NCI-H82 treated with DMSO at 0.1 percent for 48 hours (cell line): ENCODE results near the gene CDC14A.

Source experiments
- DNase-seq: peaks from one replicate; lab custom pipeline; 2025; ENCODE audit not compliant: unreplicated experiment; lab: John Stamatoyannopoulos, UW

Gene CDC14A

DNA sequence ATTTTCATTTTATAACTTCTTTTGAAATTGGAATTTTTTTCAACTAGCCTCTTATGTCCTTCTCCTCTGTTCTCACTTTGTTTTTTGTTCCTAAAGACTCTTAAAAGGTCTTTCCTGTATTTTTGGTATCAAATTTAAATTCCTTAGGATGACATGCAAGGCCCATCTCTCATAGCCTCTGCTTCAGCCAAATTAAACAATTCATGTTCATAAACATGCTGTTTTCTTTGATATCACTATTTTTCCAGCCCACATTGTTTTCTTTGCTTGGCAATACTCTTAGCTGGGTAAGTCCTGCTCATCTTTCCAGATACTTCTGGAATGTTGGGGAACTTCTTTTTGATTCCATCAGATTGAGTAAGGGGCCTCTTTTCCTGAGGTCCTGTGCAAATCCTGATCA lies 129.9 kb downstream of the CDC14A start:
- no peak for DNase-seq

DNA sequence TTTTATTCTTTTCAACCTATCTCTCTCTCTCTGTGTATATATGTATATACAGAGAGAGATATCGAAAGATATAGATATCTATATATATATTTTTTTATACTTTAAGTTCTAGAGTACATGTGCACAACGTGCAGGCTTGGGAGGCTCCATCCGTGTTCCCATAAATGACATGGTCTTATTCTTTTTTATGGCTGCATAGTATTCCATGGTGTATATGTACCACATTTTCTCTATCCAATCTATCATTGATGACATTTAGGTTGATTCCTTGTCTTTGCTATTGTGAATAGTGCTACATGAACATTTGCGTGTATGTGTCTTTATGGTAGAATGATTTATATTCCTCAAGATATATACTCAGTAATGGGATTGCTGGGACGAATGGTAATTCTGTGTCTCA lies 130.4 kb downstream of the CDC14A start:
- DNase-seq = no peak

DNA sequence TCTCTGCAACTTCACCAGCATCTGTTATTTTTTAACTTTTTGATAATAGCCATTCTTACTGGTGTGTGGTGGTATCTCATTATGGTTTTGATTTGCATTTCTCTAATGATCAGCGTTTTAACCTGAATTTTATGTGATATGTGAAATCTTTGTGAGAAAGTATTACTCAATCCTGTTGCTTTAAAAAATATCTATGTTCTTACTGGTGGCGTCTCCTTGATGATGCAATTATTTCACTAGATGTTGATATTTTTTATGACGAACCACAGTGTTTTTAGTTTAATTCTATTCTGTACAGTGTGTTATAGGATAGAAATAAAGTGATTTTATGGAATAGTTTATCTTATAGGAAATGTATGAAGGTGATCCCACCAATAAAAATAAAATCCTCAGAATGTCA lies 130.9 kb downstream of the CDC14A start:
- DNase-seq = no peak

DNA sequence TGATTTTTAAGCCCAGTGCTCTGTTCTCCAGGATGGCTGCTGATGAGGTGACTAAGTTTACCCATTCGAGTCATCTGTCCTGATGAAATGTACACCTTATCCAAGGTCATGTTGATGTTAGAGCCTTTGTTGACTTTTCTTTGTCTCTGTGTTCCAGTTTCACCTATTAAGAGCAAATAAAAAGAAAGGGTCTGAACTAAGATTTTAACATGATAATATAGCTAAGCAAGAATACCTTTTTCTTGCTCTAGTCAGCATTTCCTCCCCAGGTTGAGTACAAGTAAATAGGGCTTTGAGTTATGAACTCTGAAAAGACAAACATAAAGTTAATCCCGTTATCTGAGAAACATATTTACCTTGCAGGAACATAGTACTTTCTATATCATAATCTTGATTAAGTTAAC lies 133.6 kb downstream of the CDC14A start:
- no peak for DNase-seq

DNA sequence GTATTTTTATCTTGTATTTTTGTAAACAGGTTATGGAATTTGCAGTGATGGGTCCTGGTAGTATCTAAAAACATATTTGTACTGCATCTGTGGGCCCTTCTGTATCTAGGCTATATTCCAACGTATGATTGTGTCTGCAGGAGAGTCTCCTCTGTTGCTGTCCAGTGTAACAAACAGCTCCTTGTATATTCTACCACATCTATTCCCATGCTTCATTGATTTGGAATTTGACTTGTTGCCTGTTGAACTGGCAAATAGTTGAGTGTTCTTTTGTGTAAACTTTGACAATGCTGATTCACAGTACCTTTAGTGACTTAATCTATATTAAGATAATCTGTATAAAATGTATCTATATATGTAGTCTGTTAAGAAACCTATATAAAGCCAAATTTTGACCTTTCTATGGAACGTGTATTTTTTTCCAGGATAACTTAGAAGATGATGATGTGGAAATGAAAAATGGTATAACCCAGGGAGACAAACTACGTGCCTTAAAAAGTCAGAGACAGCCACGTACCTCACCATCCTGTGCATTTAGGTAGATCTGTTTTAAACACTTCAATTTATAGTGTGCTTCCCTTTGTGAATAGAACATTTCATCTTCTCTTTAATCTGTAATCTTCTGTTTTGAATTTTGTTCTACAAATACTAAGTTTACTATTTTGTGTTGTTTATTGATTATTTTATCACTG lies 142.2 kb downstream of the CDC14A start:
- no peak for DNase-seq

DNA sequence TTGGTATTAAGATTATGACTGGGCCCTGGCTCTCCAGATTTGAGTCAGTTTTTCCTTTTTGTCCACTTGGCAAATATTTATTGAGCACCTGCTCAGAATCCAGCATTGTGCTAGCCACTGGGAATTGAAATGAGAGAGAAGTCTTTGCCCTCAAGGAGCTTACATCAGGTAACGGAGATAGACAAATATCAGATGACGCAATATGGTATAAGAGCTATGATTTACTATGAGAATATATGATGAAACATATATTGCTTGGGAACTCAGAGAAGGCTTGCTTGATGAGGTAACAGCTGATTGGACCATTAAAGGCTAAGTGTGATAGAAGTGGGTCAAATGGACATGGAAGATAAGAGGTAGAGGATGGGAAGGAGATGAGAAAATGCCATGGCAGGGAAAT lies 144.6 kb downstream of the CDC14A start:
- no peak for DNase-seq

DNA sequence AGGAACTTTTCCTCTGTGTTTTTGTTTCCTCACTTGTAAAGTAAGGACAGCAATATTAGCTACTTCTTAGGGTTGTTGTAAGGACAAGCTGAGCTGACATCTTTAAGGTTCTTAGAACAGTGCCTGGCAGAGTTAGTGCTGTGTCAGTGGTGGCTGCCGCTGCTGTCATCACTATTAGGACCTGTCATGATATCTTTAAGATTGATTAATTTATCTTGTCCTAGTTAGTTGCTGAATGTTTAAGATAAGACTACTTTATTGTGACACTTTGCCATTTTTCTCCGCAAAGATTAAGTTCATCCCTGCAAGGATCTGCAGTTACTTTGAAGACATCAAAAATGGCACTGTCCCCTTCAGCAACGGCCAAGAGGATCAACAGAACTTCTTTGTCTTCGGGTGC lies 145.5 kb downstream of the CDC14A start:
- DNase-seq = no peak

DNA sequence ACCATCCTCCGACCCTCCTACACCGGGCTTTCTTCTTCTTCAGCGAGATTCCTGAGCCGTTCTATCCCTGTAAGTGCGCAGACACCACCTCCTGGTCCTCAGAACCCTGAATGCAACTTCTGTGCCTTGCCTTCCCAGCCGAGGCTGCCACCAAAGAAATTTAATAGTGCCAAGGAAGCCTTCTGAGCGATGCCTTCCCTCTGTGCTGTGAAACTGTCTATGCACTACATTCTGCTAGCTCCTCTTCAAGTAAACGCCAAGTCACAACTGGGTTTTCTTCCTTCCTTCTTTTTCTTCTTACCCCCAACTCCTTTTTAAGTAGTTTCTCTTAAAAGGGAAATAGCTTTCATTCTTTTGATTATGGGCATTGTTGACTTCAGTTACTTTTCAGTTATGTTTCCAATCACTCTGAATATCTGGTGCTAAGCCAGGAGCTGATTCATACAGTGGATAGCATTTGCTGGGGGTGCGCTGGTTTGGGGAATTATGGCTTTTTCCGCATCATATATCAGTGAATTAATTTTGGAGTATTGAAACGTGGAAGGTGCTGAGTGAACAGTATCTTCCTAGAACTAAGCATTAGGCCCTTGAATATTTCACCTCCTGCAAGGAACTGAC lies 147.0 kb downstream of the CDC14A start:
- DNase-seq = no peak

DNA sequence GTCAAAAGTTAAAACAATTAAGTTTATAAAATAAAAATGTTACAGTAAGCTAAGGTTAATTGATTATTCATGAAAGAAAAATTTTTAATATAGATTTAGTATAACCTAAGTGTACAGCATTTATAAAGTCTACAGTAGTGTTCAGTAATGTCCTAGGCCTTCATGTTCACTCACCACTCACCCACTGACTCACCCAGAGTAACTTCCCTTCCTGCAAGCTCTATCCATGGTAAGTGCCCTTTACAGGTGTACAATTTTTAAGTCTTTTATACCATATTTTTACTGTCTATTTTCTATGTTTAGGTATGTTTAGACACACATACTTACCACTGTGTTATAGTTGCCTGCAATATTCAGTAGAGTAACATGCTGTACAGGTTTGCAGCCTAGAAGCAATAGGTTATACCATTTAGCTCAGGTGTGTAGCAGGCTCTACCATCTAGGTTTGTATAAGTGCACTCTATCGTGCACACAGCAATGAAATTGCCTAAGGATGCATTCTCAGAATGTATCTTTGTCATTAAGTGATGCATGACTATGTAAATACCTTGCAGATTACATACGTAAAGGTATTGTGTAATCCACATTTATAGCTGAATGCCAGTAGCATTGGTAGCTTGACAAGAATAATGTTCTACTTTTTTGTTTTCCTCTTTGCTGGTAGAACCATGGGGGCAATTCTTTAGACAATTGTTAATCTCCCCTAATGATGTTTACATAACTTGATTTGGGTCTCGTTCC lies 149.9 kb downstream of the CDC14A start:
- no peak for DNase-seq

DNA sequence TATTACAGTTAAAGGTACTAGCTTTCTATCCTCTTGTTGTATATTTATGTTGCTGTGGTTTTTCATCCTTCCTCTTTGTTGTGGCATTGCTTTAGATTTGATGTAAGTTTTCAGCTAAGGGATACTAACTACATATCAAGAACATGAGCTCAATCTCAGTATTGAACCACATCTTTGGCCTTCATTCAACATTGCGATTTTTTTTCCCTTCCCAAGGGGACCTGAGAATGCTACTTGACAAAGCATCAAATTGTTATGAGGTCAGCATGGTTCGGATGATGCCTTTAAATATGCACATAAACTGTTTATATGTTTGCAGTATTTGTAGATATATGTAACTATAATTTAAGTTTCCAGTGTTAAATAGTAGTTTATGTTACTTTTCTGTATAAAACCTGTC lies 153.9 kb downstream of the CDC14A start:
- DNase-seq = no peak

DNA sequence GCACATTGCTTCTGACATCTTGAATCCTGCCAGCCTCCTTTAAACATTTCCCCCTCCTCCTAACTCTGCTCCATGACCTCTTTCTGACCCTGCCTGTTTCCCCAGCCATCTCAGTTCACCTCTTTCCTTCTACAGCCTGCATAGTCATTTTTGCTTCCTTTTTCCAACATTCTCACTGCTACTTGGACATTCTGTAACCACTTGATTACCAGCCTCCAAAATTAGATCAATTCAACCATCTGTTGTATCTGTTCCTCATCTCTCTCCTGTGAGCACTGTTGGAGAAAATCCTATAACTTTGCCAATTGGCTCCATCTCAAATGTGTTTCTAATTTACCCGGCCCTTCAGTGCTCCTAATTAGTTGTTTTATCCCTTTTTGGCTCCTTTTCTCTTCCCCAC lies 158.1 kb downstream of the CDC14A start:
- no peak for DNase-seq

DNA sequence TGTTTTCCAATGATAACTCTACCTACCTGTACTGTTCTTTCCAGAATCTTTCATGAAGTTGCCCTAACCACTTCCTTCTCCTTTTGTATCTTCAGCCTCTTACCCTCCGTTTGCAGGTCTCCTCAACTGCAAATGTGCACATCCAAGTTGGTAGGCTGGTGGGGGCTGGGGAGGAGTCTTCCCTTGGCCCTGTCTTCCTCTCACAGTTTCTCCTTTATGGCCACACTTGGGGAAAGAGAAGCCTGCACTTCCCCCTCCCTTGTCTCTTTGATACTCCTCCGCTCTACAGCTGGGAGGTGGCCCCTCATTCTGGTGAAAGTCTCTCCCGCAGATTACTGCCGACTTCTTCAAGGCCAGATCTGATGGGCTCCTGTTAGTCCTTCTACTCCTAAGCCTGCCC lies 158.8 kb downstream of the CDC14A start:
- no peak for DNase-seq

DNA sequence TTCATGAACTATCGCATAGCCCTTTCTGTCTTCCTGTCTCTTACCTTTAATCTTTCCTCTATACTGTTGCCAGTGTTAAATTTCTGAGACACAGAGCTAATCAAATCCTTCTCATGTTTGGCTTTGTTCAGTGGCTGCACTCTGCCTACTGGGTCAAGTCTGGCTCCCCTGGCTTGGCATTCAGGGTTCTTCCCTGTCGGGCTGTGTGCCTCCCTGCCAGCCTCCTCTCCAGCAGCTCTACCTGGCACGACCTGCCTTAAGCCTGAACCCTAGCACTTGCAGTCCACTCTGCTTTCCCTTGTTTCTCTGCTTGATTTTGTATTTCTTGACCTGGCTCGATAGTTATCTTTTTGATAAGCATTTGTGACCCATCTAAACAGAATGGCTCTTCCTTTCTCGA lies 159.5 kb downstream of the CDC14A start:
- DNase-seq = no peak

DNA sequence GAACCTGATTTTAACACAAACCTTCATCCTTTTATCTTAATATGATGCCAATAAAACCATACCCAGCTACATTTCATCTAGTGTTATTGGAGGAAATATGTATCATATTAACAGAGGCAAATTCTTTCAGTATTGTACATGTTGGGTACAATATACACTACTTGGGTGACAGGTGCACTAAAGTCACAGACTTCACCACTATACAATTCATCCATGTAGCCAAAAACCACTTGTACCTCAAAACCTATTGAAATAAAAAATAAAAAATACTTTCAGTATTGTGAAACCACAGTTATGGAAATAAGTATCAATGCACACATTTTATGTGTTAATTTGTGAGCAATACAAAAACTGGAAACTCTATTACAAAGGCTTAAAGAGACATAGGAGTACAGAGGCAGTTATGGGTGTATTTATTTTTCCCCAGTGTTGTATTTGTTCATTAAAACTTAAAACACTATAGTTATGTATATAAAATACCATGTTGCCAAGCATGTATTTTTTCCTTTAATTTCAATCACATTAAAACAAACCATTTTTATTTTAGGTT lies 160.6 kb downstream of the CDC14A start:
- DNase-seq = no peak

DNA sequence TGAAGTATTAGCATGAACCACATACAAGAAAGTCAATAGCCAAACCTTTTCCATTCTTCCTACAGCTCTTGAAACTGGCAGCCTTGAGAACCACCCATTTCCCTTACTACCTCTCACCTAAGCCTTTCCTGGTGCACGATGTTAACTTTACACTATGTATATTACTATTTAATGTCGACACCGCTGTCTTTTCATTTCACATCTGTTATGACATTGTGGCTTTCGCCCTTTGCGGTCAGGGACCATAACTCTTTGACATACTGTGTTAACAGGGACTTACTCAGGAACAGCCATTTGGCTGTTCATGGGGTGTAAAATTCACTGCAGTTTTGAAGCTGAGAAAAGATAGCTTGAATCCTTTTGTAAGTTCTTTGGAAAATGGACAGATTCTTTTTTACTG lies 164.6 kb downstream of the CDC14A start:
- DNase-seq = no peak

DNA sequence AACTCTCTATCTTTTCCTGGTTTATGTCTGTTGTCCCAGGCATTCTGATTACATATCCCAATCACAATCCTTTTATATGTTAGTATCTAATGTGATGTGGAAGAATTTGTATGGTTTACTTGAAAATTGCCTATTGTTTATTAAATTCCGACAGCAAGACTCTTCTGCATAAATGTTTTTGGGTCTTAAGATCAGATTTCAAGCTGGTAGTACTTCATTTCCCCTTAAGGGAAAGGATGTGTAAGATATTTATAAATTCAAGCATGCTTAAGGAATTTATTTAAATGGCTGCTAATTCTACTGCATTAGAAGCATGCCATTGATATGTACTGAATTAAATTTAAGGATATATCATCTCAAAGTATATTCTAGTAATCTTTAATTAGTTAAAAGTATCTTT lies 165.2 kb downstream of the CDC14A start:
- DNase-seq = no peak

DNA sequence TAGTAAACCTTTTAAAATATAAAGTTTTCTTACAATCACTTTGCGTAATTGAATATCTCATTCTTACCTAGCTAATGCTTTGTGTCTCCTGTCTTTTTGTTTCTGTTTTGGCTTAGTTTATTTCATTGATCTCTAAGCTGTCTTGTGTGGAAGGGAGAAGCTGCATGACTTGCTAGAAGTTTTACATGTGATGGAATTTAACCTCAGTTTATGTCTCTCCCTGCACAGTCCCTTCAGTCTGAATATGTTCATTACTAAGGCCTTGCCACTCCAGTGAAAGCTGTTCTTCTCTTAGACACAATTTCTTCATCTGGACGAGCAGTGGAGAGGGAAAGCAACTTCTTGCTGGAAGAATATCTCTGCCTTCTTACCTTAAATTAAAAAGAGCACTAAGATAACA lies 165.7 kb downstream of the CDC14A start:
- DNase-seq = no peak

DNA sequence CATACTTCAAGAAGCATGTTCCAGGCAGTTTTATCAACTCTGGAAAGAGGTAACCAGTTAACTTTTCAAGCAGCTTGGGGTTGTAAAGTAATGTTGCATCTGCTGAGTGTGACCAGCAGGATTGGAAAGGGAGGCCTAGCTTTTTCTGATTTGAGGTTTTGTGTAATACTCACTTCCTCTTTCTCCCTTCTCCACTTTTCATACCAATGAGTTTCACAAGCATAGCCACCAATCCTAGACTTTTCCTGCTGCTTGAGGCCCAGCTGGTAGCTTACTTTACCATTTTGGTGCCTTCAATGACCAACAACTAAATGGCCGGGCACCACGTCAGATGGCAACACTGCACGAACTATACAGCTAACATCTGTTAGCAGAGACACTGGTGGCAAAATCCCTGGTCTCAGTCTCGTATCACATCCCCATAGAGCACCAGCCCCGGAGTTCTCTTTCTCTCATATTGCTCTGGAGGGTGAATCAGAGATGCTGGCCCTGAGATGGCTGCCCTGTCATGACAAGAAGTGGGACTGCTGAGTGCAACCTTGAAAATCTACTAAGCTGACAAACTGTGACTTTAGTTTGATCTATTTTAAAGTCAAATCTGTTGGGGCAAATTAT lies 170.8 kb downstream of the CDC14A start:
- no peak for DNase-seq

DNA sequence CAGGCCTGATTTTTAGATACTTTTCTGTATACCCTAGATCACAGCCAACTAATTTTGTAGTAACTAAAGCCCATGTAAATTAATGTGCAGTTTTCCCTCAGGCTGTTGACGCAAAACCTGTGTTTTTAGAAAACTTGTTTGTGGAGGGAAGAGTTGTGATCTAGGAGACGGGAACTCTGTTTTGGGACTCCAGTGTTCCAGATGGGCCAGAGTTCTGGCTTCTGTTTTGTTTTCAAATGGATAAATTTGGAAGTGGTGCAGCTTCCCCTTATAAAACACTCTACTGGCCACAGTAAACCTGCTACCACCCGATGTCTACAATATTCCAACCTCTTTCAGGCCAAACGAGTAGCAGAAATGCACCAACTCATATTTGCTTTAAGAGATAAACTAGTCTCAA lies 172.0 kb downstream of the CDC14A start:
- DNase-seq = no peak

DNA sequence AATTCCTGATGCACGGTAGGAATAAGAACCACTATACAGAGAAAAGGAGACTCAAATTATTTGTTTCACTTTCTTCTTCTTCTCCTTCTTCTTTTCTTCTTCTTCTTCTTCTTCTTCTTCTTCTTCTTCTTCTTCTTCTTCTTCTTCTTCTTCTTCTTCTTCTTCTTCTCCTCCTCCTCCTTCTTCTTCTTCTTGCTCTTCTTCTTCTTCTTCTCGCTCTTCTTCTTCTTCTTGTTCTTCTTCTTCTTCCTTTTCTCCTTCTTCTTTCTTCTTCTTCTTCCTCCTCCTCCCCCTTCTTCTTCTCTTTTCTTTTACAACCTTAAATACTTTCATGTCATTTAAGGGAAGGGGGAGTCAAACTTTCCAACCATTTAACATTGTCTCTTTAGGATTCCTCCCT lies 174.6 kb downstream of the CDC14A start:
- no peak for DNase-seq

DNA sequence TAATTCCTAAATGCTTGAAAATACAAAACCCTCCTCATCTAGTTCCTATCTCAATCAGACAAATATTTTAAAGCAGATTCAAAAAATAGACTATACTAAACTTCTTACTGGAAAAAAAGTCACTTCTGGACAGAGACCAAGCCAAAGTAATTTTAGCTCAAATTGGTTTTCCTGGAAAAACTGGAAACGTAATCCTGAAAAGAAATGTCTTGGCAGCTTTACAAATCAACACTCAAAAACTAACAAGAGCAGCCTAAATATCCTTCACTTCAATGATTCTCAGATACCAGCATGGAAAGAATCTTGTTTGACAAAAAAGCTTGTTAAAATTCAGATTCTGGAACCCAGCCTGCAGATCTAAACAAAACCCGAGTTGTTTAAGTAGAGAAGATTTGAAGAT lies 176.6 kb downstream of the CDC14A start:
- DNase-seq = no peak

DNA sequence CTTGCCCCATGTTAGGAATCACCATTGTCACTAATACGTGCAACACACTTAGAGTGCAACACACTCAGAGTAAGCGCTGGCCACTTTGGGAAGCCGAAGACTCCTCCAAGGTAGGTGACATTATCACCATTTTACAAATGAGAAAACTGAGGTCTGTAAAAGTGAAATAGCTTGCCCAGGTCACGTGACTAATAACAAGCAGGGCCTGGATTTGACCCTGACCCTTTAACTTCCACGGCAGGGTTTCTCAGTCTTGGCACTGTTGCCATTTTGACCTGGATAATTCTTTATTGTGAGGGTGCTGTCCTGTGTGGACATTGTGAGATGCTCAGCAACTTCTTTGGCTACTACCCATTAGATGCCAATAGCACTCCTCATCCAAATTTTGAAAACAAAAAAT lies 177.8 kb downstream of the CDC14A start:
- DNase-seq = no peak
